K562 (cell line): ENCODE data around the gene MRPL55. TPM values are rescaled to one million over a fixed set of nuclear protein-coding genes. Genes with fewer than 3 reads are reported as not detected.

Source experiments
- AFF1 ChIP-seq, 2 experiments: fragments of 450-650 bp; IDR thresholded peaks; 2 replicates each; pipeline ENCODE4 v1.6.1; 2018; ENCODE audit warnings: mild to moderate bottlenecking in 2 of 2, low read depth in 1 of 2; ENCODE audit not compliant: partially characterized antibody in 2 of 2
- BRD4 ChIP-seq: fragments of 200-600 bp; sonication (generic); IDR thresholded peaks from 2 replicates; pipeline ENCODE4 v1.6.1; 2017; ENCODE audit warnings: inconsistent platforms
- CBFA2T3 ChIP-seq: fragments of 450-650 bp; IDR thresholded peaks from 2 replicates; pipeline ENCODE4 v1.6.1; 2017
- CC2D1A ChIP-seq: fragments of 450-650 bp; IDR thresholded peaks from 2 replicates; pipeline ENCODE4 v1.6.1; 2017; ENCODE audit warnings: mild to moderate bottlenecking
- THAP7 ChIP-seq: fragments of 250-450 bp; sonication (Bioruptor Pico); IDR thresholded peaks from 2 replicates; pipeline ENCODE4 v1.5.0; 2021
- UBTF ChIP-seq, 2 experiments: IDR thresholded peaks; 2 replicates each; pipeline ENCODE4 v1.6.1; 2012; ENCODE audit warnings: improper control_type of control experiment in 2 of 2, low read depth in 2 of 2, low read length in 2 of 2, borderline replicate concordance in 1 of 2
- ZBTB7A ChIP-seq: IDR thresholded peaks from 2 replicates; pipeline ENCODE4 v1.6.1; 2011; ENCODE audit warnings: low read depth, mild to moderate bottlenecking, low read length, moderate library complexity, borderline replicate concordance; ENCODE audit not compliant: control insufficient read depth
- ZNF785 ChIP-seq: fragments of 250-450 bp; sonication (Bioruptor Pico); IDR thresholded peaks from 2 replicates; pipeline ENCODE4 v1.4.0; 2020; ENCODE audit warnings: mild to moderate bottlenecking
- polyA plus RNA-seq, 8 experiments: library from polyadenylated mRNA; depleted of rRNA in 4 of 8; stranded (reverse) in 5 of 8; unstranded in 3 of 8; fragments of >200 nt; fragmentation: Nextera tagmentation in 2 of 8; fragmentation: Illumina TruSeq in 1 of 8; extraction: Ambion mirVana in 2 of 8; extraction: Trizol in 1 of 8; gene quantifications; 2 replicates each; pipeline versions ENCODE4 v1.2.1 to v1.2.3, GENCODE V29; 2011 to 2014; ENCODE audit warnings: inconsistent platforms in 1 of 8, missing spikeins in 1 of 8
- total RNA-seq, 7 experiments: library from RNA; depleted of rRNA in 6 of 7; stranded (reverse); fragments of >200 nt in 6 of 7; fragmentation: Illumina TruSeq in 2 of 7; extraction: Trizol in 2 of 7; gene quantifications; 2 replicates each; pipeline versions ENCODE4 v1.2.1 to v1.2.3, GENCODE V29; 2011 to 2021; ENCODE audit warnings: low replicate concordance in 1 of 7

The MRPL55 gene
- total and polyA plus RNA-seq, 9 of the 15 experiments (the other 6 are each of a cell fraction or from before 2014, with no cell fraction given), result 34.9 to 228 (median 81.0) TPM

- peak in 1 of 2 experiments; percentile 51 for TF ChIP-seq AFF1 (IDR thresholded peaks at IDR 0.05; ENCODE audit: low read depth in 1 of 2, partially characterized antibody in 2 of 2)
- no peak for TF ChIP-seq THAP7 (CRISPR knock-in tag)
- peak; percentile 98 for TF ChIP-seq CBFA2T3
- TF ChIP-seq ZNF785 (CRISPR knock-in tag), result no peak
- peak in 1 of 2 experiments; percentile 94; a peak in 2 of 4 replicates for TF ChIP-seq UBTF (IDR thresholded peaks at IDR 0.05; ENCODE audit: borderline replicate concordance in 1 of 2, low read depth in 2 of 2, low read length in 2 of 2)
- TF ChIP-seq CC2D1A, result peak; percentile 80; the same call in 1 of the 2 replicates
- TF ChIP-seq ZBTB7A, result peak; percentile 63; the same call in 1 of the 2 replicates
- TF ChIP-seq BRD4, result no peak
Observed at GRCh38 chr1:228145463-228146416, 36.6 kb upstream of the MRPL55 start (continued).
